ENCODE measurements around the gene TMC7.

The TMC7 gene

GRCh38 chr16:19090916-19091315 lies 107.2 kb downstream of the TMC7 start:
- DNase-seq: no peak

GRCh38 chr16:19092653-19093410 lies 109.1 kb downstream of the TMC7 start:
- DNase-seq: no peak

- no peak for DNase-seq
Observed at GRCh38 chr16:19093631-19094541, 110.2 kb downstream of the TMC7 start.

GRCh38 chr16:19094542-19095365 lies 111.0 kb downstream of the TMC7 start:
- no peak for DNase-seq

- DNase-seq: no peak
Observed at GRCh38 chr16:19095654-19096053, 111.9 kb downstream of the TMC7 start.

GRCh38 chr16:19098173-19098572 lies 114.4 kb downstream of the TMC7 start:
- no peak for DNase-seq

GRCh38 chr16:19102187-19102872 lies 118.6 kb downstream of the TMC7 start:
- DNase-seq: peak; percentile 47

- no peak for DNase-seq
Observed at GRCh38 chr16:19104607-19105006, 120.9 kb downstream of the TMC7 start.

GRCh38 chr16:19105131-19105530 lies 121.4 kb downstream of the TMC7 start:
- DNase-seq: no peak

- no peak for DNase-seq
Observed at GRCh38 chr16:19105891-19106624, 122.3 kb downstream of the TMC7 start.

GRCh38 chr16:19106625-19107020 lies 122.9 kb downstream of the TMC7 start:
- DNase-seq: no peak

GRCh38 chr16:19108409-19109287 lies 124.9 kb downstream of the TMC7 start:
- DNase-seq: no peak

- DNase-seq: no peak
Observed at GRCh38 chr16:19109288-19109664, 125.5 kb downstream of the TMC7 start.

- DNase-seq: no peak
Observed at GRCh38 chr16:19110537-19111360, 127.0 kb downstream of the TMC7 start.

GRCh38 chr16:19112099-19112407 lies 128.3 kb downstream of the TMC7 start:
- no peak for DNase-seq

Data from right kidney (tissue), 1 donor.